HUES48 (cell line): ENCODE data around the gene BBS9.

Experiments used
- H3K27ac ChIP-seq: one replicate; pipeline ENCODE4 v1.7.0; 2013; ENCODE audit warnings: low read depth, low read length, inconsistent platforms
- H3K27me3 ChIP-seq: 2 replicates; pipeline ENCODE4 v1.6.1; 2013; ENCODE audit warnings: mild to moderate bottlenecking, low read length; ENCODE audit not compliant: control insufficient read depth, insufficient read depth
- H3K36me3 ChIP-seq: 2 replicates; pipeline ENCODE4 v1.6.1; 2013; ENCODE audit warnings: low read length; ENCODE audit not compliant: control insufficient read depth, insufficient read depth
- H3K4me1 ChIP-seq: 2 replicates; pipeline ENCODE4 v1.6.1; 2013; ENCODE audit warnings: mild to moderate bottlenecking, low read length; ENCODE audit not compliant: control insufficient read depth, insufficient read depth
- H3K4me3 ChIP-seq: 2 replicates; pipeline ENCODE4 v1.5.1; 2013; ENCODE audit warnings: mild to moderate bottlenecking, low read depth, low read length
- H3K9ac ChIP-seq: 2 replicates; pipeline ENCODE4 v1.6.1; 2013; ENCODE audit warnings: mild to moderate bottlenecking, low read depth, low read length, moderate library complexity
- H3K9me3 ChIP-seq: 2 replicates; pipeline ENCODE4 v1.6.1; 2013; ENCODE audit warnings: low read length; ENCODE audit not compliant: control insufficient read depth, insufficient read depth

The BBS9 gene

GRCh38 chr7:33563651-33564050 lies 434.3 kb downstream of the BBS9 start:
- H3K4me3 ChIP-seq = no peak overlapping the region
- no peak overlapping the region for H3K9ac ChIP-seq
- no peaks in the 10 kb centered on the region for H3K4me1 ChIP-seq

GRCh38 chr7:33578166-33578565 lies 448.8 kb downstream of the BBS9 start:
- Histone ChIP-seq H3K9ac (no peak overlapping the region), H3K4me1 (no peaks in the 10 kb centered on the region), H3K4me3 (no peak overlapping the region), H3K9me3 (no peaks in the 10 kb centered on the region), H3K27me3 (no peaks in the 10 kb centered on the region), H3K36me3 (no peaks in the 10 kb centered on the region), H3K27ac (no peak overlapping the region)

More at GRCh38 chr7:33563651-33564050, 434.3 kb downstream of the BBS9 start:
- Histone ChIP-seq H3K36me3 (no peaks in the 10 kb centered on the region), H3K27ac (no peak overlapping the region), H3K27me3 (no peaks in the 10 kb centered on the region), H3K9me3 (no peaks in the 10 kb centered on the region)

GRCh38 chr7:33578881-33579672 lies 449.7 kb downstream of the BBS9 start:
- Histone ChIP-seq H3K36me3 (no peaks in the 10 kb centered on the region), H3K9me3 (no peaks in the 10 kb centered on the region), H3K27me3 (no peaks in the 10 kb centered on the region), H3K4me3 (no peak overlapping the region), H3K27ac (no peak overlapping the region), H3K4me1 (no peaks in the 10 kb centered on the region), H3K9ac (no peak overlapping the region)

- Histone ChIP-seq H3K9me3 (no peaks in the 10 kb centered on the region), H3K4me1 (no peaks in the 10 kb centered on the region), H3K36me3 (no peaks in the 10 kb centered on the region), H3K27me3 (no peaks in the 10 kb centered on the region), H3K27ac (no peak overlapping the region), H3K9ac (no peak overlapping the region), H3K4me3 (no peak overlapping the region)
These were observed 450.3 kb downstream of the BBS9 start for GRCh38 chr7:33579673-33579960.

GRCh38 chr7:33581236-33581635 lies 451.9 kb downstream of the BBS9 start:
- Histone ChIP-seq H3K4me3 (no peak overlapping the region), H3K9ac (no peak overlapping the region), H3K9me3 (no peaks in the 10 kb centered on the region), H3K4me1 (no peaks in the 10 kb centered on the region), H3K36me3 (no peaks in the 10 kb centered on the region), H3K27me3 (no peaks in the 10 kb centered on the region), H3K27ac (no peak overlapping the region)

- H3K4me1 ChIP-seq = no peaks in the 10 kb centered on the region
- no peak overlapping the region for H3K4me3 ChIP-seq
- H3K36me3 ChIP-seq = no peaks in the 10 kb centered on the region
- H3K27ac ChIP-seq = no peak overlapping the region
- no peaks in the 10 kb centered on the region for H3K9me3 ChIP-seq
- no peak overlapping the region for H3K9ac ChIP-seq
- no peaks in the 10 kb centered on the region for H3K27me3 ChIP-seq
These were observed 452.7 kb downstream of the BBS9 start for GRCh38 chr7:33582104-33582503.

GRCh38 chr7:33582533-33582932 lies 453.2 kb downstream of the BBS9 start:
- no peak overlapping the region for H3K4me3 ChIP-seq
- H3K9ac ChIP-seq = no peak overlapping the region
- H3K4me1 ChIP-seq = no peaks in the 10 kb centered on the region
- no peak overlapping the region for H3K27ac ChIP-seq
- no peaks in the 10 kb centered on the region for H3K27me3 ChIP-seq
- no peaks in the 10 kb centered on the region for H3K36me3 ChIP-seq
- no peaks in the 10 kb centered on the region for H3K9me3 ChIP-seq

GRCh38 chr7:33589911-33590310 lies 460.5 kb downstream of the BBS9 start:
- peaks cover 9% of the 10 kb centered on the region for H3K4me1 ChIP-seq
- no peak overlapping the region for H3K9ac ChIP-seq
- no peaks in the 10 kb centered on the region for H3K27me3 ChIP-seq
- H3K9me3 ChIP-seq = no peaks in the 10 kb centered on the region
- no peaks in the 10 kb centered on the region for H3K36me3 ChIP-seq
- H3K4me3 ChIP-seq = no peak overlapping the region
- H3K27ac ChIP-seq = no peak overlapping the region

- Histone ChIP-seq H3K4me3 (no peak overlapping the region), H3K9ac (no peak overlapping the region), H3K27ac (no peak overlapping the region), H3K4me1 (peaks cover 9% of the 10 kb centered on the region), H3K36me3 (no peaks in the 10 kb centered on the region), H3K9me3 (no peaks in the 10 kb centered on the region), H3K27me3 (no peaks in the 10 kb centered on the region)
These were observed 461.6 kb downstream of the BBS9 start for GRCh38 chr7:33590916-33591315.

GRCh38 chr7:33591490-33591889 lies 462.1 kb downstream of the BBS9 start:
- Histone ChIP-seq H3K4me1 (peaks cover 9% of the 10 kb centered on the region), H3K9ac (no peak overlapping the region), H3K27ac (no peak overlapping the region), H3K9me3 (no peaks in the 10 kb centered on the region), H3K27me3 (no peaks in the 10 kb centered on the region), H3K36me3 (no peaks in the 10 kb centered on the region), H3K4me3 (no peak overlapping the region)

GRCh38 chr7:33592718-33593117 lies 463.4 kb downstream of the BBS9 start:
- Histone ChIP-seq H3K4me1 (peaks cover 9% of the 10 kb centered on the region), H3K36me3 (no peaks in the 10 kb centered on the region), H3K4me3 (no peak overlapping the region), H3K9me3 (no peaks in the 10 kb centered on the region), H3K27me3 (no peaks in the 10 kb centered on the region), H3K27ac (no peak overlapping the region), H3K9ac (no peak overlapping the region)
